Measurements from ENCODE around the gene PODNL1. TPM values are rescaled to one million over a fixed set of nuclear protein-coding genes. Genes with fewer than 3 reads are reported as not detected.

The PODNL1 gene
- total and polyA plus RNA-seq, 2 of the 13 experiments (the other 11 are each of a cell fraction or from before 2014, with no cell fraction given), result 0.18 TPM; not detected in 1

DNA sequence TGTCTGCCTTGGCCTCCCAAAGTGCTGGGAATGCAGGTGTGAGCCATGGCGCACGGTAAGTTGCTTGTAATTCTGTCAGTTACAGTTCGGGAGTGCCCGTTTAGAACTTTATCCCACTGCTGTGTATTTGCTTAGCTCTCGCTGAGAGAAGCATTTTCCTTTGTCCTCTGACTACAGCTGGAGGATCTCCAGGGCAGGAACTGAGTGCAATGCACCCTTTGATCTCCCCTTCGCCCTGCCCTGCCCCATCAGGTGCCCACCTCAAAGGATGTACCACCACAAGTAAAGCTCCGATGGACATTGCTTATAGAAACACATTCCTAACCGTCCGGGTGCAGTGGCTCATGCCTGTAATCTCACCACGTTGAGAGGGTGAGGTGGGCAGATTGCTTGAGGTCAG is 38.8 kb downstream of the PODNL1 start:
- Histone ChIP-seq H4K20me1 (ENCODE audit: insufficient read depth, low read length) (no peaks in the 10 kb centered on the region), H3K36me3 (replicated peaks in 1 of 2; ENCODE audit: control insufficient read depth in 1 of 2, insufficient read depth in 2 of 2, low read length in 2 of 2) (no peaks in the 10 kb centered on the region), H3K27ac (ENCODE audit: extremely low read length, insufficient read depth, low read length) (peak overlapping the region; percentile 62), H3K4me2 (ENCODE audit: low read depth, low read length) (peak overlapping the region; percentile 60), H3K9me3 (ENCODE audit: low read length) (no peaks in the 10 kb centered on the region), H3K79me2 (ENCODE audit: insufficient read depth, low read length) (no peaks in the 10 kb centered on the region), H3K27me3 (ENCODE audit: control insufficient read depth in 1 of 2, insufficient read depth in 2 of 2, low read length in 2 of 2) (no peaks in the 10 kb centered on the region), H3K9ac (ENCODE audit: insufficient read depth, low read depth, low read length) (no peak overlapping the region), H2AFZ (ENCODE audit: low read length) (no peak overlapping the region), H3K4me1 (ENCODE audit: insufficient read depth, low read length) (peaks cover 36% of the 10 kb centered on the region), H3K4me3 (replicated peaks in 1 of 3; ENCODE audit: insufficient read depth in 1 of 3, low read depth in 2 of 3, low read length in 3 of 3) (peak overlapping the region in 1 of 3 experiments; percentile 40; a peak in 2 of 6 replicates)
- intact Hi-C loops (cut with micrococcal nuclease; ENCODE audit: unreplicated experiment) (no loop called here), in situ Hi-C loops (cut with HindIII; ENCODE audit: extremely low pct_ligation_motif_present, low pct_unique_long_range_greater_than_20kb) (loop anchor here (25.0 kb wide), 1 partner anchor 513 kb away; the partner anchor contains the start of gene DDX39A)
- DNase-seq (ENCODE audit: low spot score) (peak; percentile 75), ATAC-seq (peak; percentile 85), FAIRE-seq (peak; percentile 80)
- no TSS peak for BruUV-seq (replicated peaks)
- WGBS (ENCODE audit: low lambda C conversion rate), result 9% methylated on average over 10 of the region's 10 CpGs
- CTCF ChIA-PET (ENCODE audit: low intra/inter-chr PET ratio, low total read pairs), result no interaction called here
- POLR2A ChIA-PET, result interaction anchor here (1.0 to 1.4 kb wide), 2 partner anchors 52 to 53 kb away, joined by 3 read pairs; partner anchors contain the start of gene DCAF15
- TF ChIP-seq, protein P1, sequence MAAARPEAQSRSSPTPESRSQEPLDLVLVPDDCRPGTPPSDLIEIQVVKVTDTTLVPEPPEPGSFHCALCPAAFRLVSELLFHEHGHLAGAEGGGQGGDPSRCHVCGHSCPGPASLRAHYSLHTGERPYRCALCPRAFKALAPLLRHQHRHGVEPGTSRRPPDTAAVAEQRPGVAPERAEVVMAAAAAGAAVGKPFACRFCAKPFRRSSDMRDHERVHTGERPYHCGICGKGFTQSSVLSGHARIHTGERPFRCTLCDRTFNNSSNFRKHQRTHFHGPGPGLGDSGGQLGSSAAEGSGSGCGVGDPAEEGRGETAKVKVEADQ (CRISPR knock-in tag; IDR thresholded peaks at IDR 0.05; ENCODE audit: borderline replicate concordance), result 0 out of 2 replicates have a peak, but pooled peaks have one; percentile 7
- TF ChIP-seq PHF20 (CRISPR knock-in tag; IDR thresholded peaks at IDR 0.05) (0 out of 2 replicates have a peak, but pooled peaks have one; percentile 19), TEAD3 (CRISPR knock-in tag; optimal IDR thresholded peaks at IDR 0.05; ENCODE audit: borderline replicate concordance) (peak; percentile 50), HNRNPL (IDR thresholded peaks at IDR 0.05; ENCODE audit: low read depth, low read length) (peak; percentile 83), NR2F6 (IDR thresholded peaks at IDR 0.05) (peak; percentile 42), NR2F6 (CRISPR knock-in tag; IDR thresholded peaks at IDR 0.05) (no peak), ZMYM2 (CRISPR knock-in tag; IDR thresholded peaks at IDR 0.05) (peak; percentile 51; the same call in 1 of the 2 replicates), ZNF644 (CRISPR knock-in tag; IDR thresholded peaks at IDR 0.05; ENCODE audit: low read depth) (peak; percentile 22; the same call in 1 of the 2 replicates), JUND (CRISPR knock-in tag; IDR thresholded peaks at IDR 0.05) (peak; percentile 28; the same call in 1 of the 2 replicates)
- TF ChIP-seq, protein P2, sequence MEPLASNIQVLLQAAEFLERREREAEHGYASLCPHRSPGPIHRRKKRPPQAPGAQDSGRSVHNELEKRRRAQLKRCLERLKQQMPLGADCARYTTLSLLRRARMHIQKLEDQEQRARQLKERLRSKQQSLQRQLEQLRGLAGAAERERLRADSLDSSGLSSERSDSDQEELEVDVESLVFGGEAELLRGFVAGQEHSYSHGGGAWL (CRISPR knock-in tag; IDR thresholded peaks at IDR 0.05), result no peak
- TF ChIP-seq, protein P3, sequence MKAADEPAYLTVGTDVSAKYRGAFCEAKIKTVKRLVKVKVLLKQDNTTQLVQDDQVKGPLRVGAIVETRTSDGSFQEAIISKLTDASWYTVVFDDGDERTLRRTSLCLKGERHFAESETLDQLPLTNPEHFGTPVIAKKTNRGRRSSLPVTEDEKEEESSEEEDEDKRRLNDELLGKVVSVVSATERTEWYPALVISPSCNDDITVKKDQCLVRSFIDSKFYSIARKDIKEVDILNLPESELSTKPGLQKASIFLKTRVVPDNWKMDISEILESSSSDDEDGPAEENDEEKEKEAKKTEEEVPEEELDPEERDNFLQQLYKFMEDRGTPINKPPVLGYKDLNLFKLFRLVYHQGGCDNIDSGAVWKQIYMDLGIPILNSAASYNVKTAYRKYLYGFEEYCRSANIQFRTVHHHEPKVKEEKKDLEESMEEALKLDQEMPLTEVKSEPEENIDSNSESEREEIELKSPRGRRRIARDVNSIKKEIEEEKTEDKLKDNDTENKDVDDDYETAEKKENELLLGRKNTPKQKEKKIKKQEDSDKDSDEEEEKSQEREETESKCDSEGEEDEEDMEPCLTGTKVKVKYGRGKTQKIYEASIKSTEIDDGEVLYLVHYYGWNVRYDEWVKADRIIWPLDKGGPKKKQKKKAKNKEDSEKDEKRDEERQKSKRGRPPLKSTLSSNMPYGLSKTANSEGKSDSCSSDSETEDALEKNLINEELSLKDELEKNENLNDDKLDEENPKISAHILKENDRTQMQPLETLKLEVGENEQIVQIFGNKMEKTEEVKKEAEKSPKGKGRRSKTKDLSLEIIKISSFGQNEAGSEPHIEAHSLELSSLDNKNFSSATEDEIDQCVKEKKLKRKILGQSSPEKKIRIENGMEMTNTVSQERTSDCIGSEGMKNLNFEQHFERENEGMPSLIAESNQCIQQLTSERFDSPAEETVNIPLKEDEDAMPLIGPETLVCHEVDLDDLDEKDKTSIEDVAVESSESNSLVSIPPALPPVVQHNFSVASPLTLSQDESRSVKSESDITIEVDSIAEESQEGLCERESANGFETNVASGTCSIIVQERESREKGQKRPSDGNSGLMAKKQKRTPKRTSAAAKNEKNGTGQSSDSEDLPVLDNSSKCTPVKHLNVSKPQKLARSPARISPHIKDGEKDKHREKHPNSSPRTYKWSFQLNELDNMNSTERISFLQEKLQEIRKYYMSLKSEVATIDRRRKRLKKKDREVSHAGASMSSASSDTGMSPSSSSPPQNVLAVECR (CRISPR knock-in tag; IDR thresholded peaks at IDR 0.05; ENCODE audit: borderline replicate concordance), result no peak
- TF ChIP-seq, protein P4, sequence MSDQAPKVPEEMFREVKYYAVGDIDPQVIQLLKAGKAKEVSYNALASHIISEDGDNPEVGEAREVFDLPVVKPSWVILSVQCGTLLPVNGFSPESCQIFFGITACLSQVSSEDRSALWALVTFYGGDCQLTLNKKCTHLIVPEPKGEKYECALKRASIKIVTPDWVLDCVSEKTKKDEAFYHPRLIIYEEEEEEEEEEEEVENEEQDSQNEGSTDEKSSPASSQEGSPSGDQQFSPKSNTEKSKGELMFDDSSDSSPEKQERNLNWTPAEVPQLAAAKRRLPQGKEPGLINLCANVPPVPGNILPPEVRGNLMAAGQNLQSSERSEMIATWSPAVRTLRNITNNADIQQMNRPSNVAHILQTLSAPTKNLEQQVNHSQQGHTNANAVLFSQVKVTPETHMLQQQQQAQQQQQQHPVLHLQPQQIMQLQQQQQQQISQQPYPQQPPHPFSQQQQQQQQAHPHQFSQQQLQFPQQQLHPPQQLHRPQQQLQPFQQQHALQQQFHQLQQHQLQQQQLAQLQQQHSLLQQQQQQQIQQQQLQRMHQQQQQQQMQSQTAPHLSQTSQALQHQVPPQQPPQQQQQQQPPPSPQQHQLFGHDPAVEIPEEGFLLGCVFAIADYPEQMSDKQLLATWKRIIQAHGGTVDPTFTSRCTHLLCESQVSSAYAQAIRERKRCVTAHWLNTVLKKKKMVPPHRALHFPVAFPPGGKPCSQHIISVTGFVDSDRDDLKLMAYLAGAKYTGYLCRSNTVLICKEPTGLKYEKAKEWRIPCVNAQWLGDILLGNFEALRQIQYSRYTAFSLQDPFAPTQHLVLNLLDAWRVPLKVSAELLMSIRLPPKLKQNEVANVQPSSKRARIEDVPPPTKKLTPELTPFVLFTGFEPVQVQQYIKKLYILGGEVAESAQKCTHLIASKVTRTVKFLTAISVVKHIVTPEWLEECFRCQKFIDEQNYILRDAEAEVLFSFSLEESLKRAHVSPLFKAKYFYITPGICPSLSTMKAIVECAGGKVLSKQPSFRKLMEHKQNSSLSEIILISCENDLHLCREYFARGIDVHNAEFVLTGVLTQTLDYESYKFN (CRISPR knock-in tag; conservative IDR thresholded peaks at IDR 0.05), result peak; percentile 29; the same call in 1 of the 2 replicates
- TF ChIP-seq, protein P5, sequence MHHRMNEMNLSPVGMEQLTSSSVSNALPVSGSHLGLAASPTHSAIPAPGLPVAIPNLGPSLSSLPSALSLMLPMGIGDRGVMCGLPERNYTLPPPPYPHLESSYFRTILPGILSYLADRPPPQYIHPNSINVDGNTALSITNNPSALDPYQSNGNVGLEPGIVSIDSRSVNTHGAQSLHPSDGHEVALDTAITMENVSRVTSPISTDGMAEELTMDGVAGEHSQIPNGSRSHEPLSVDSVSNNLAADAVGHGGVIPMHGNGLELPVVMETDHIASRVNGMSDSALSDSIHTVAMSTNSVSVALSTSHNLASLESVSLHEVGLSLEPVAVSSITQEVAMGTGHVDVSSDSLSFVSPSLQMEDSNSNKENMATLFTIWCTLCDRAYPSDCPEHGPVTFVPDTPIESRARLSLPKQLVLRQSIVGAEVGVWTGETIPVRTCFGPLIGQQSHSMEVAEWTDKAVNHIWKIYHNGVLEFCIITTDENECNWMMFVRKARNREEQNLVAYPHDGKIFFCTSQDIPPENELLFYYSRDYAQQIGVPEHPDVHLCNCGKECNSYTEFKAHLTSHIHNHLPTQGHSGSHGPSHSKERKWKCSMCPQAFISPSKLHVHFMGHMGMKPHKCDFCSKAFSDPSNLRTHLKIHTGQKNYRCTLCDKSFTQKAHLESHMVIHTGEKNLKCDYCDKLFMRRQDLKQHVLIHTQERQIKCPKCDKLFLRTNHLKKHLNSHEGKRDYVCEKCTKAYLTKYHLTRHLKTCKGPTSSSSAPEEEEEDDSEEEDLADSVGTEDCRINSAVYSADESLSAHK (CRISPR knock-in tag; IDR thresholded peaks at IDR 0.05; ENCODE audit: borderline replicate concordance), result no peak
